ENCODE data around the gene CIDEA.

CIDEA gene

DNA sequence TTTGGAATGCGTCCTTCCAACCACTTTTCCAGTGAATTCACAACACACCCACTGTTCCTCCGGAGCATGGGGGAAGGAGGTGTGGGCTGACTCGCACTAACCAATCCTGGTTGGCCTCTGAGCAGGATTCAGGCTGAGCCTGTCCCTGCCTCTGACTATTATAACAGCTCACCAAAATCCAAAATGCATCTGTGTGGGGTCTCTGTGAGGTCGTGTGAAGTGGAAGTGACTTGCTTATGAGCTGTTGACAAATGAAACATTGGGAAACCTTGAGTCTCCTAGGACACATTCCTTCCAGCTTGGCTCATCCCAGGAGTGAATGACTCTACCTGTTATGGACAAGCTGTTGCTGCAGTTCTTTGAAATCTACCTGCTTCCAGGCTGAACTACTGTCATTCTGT is 1.5 kb downstream of the CIDEA start:
- no peak overlapping the region for H3K27ac ChIP-seq (ENCODE audit: low read length)
- H3K4me3 ChIP-seq (ENCODE audit: low read length) = no peak overlapping the region
- no peaks in the 10 kb centered on the region for H3K79me2 ChIP-seq (ENCODE audit: low read length)
- no peak overlapping the region for H3K9ac ChIP-seq (ENCODE audit: low read length)
- no peaks in the 10 kb centered on the region for H4K20me1 ChIP-seq (ENCODE audit: insufficient read depth, low read length)
- no peak overlapping the region for H3K4me2 ChIP-seq (ENCODE audit: low read length)
- no peak overlapping the region for H2AFZ ChIP-seq (ENCODE audit: low read depth, low read length)
- no peaks in the 10 kb centered on the region for H3K36me3 ChIP-seq (replicated peaks; ENCODE audit: low read depth, low read length)
- 0 out of 2 replicates have a peak, but pooled peaks cover under 1% of the 10 kb centered on the region for H3K27me3 ChIP-seq (ENCODE audit: low read depth, low read length)
- no peaks in the 10 kb centered on the region for H3K4me1 ChIP-seq (ENCODE audit: low read length)
- TF ChIP-seq, protein P1, sequence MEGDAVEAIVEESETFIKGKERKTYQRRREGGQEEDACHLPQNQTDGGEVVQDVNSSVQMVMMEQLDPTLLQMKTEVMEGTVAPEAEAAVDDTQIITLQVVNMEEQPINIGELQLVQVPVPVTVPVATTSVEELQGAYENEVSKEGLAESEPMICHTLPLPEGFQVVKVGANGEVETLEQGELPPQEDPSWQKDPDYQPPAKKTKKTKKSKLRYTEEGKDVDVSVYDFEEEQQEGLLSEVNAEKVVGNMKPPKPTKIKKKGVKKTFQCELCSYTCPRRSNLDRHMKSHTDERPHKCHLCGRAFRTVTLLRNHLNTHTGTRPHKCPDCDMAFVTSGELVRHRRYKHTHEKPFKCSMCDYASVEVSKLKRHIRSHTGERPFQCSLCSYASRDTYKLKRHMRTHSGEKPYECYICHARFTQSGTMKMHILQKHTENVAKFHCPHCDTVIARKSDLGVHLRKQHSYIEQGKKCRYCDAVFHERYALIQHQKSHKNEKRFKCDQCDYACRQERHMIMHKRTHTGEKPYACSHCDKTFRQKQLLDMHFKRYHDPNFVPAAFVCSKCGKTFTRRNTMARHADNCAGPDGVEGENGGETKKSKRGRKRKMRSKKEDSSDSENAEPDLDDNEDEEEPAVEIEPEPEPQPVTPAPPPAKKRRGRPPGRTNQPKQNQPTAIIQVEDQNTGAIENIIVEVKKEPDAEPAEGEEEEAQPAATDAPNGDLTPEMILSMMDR (IDR thresholded peaks at IDR 0.05; ENCODE audit: low read depth, low read length) = no peak
- TF ChIP-seq EZH2phosphoT487 (IDR thresholded peaks at IDR 0.05; ENCODE audit: low read depth) = no peak
- no peaks in the 10 kb centered on the region for H3K9me3 ChIP-seq (ENCODE audit: insufficient read depth, low read length)

DNA sequence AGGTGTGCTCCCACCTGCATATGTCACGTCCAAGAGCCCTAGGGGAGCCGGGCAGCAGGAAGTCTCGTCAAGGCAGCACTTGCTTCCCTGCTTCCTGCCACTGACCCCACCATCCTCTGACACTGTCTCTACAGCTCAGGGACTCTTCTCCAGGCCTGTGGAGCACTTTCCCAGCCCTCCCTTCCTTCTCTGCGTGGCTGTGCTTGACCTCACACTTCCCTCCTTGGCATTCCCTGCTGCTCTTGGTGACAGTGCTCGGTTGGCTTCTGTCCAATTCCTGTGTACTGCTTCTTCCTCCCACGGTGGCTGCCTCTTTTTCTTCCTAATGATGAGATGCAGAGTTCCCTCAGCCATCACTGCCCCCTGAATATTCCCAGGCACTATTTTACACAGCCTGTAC is 2.8 kb downstream of the CIDEA start:
- TF ChIP-seq EZH2phosphoT487 (IDR thresholded peaks at IDR 0.05; ENCODE audit: low read depth) = no peak
- TF ChIP-seq, protein P1 (IDR thresholded peaks at IDR 0.05; ENCODE audit: low read depth, low read length) = no peak
- H3K79me2 ChIP-seq (ENCODE audit: low read length) = no peaks in the 10 kb centered on the region
- H3K9ac ChIP-seq (ENCODE audit: low read length) = no peak overlapping the region
- no peaks in the 10 kb centered on the region for H3K9me3 ChIP-seq (ENCODE audit: insufficient read depth, low read length)
- 0 out of 2 replicates have a peak, but pooled peaks cover 4% of the 10 kb centered on the region for H3K27me3 ChIP-seq (ENCODE audit: low read depth, low read length)
- H3K27ac ChIP-seq (ENCODE audit: low read length) = no peak overlapping the region
- no peak overlapping the region for H3K4me3 ChIP-seq (ENCODE audit: low read length)
- H3K4me2 ChIP-seq (ENCODE audit: low read length) = no peak overlapping the region
- no peaks in the 10 kb centered on the region for H3K36me3 ChIP-seq (replicated peaks; ENCODE audit: low read depth, low read length)
- H2AFZ ChIP-seq (ENCODE audit: low read depth, low read length) = peak overlapping the region; percentile 16; the same call in 1 of the 2 replicates
- no peaks in the 10 kb centered on the region for H3K4me1 ChIP-seq (ENCODE audit: low read length)
- H4K20me1 ChIP-seq (ENCODE audit: insufficient read depth, low read length) = no peaks in the 10 kb centered on the region

DNA sequence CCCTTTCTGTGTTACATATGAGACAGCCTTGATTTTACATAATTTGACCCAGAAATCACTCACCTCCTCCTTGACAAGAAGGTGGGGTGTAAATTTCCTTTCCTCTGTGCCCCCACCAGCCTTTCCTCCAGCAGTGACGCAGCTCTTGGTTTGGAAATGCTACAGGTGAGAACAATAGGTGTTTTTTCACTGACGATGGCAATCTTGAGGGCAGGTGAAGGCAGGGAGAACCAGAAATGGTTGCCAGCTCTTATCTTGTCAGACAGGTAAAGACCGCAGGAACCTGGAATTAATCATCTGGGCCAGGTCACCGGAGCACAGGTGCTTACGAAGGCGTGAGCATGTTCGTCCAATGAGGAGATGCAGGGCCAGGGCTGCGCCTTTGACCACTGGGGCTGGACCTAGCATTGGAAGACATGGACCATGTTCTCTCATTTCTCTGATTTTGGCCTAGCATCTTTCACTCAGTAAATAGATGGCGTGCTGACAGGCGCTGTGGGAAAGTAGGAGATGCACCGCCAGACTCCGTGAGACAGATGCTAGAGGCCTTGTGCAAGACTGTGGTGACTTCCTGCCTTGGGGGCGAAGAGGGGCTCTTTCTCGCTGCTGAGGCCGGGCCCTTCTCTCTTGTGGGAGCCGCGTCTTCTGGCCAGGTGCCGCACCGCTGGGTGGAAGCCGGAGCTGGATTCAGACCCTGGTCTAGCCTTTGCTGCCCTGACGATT is 4.0 kb downstream of the CIDEA start:
- no peaks in the 10 kb centered on the region for H3K36me3 ChIP-seq (replicated peaks; ENCODE audit: low read depth, low read length)
- no peak overlapping the region for H3K27ac ChIP-seq (ENCODE audit: low read length)
- H4K20me1 ChIP-seq (ENCODE audit: insufficient read depth, low read length) = no peaks in the 10 kb centered on the region
- H3K4me3 ChIP-seq (ENCODE audit: low read length) = no peak overlapping the region
- no peaks in the 10 kb centered on the region for H3K4me1 ChIP-seq (ENCODE audit: low read length)
- H3K9ac ChIP-seq (ENCODE audit: low read length) = no peak overlapping the region
- no peaks in the 10 kb centered on the region for H3K9me3 ChIP-seq (ENCODE audit: insufficient read depth, low read length)
- H3K27me3 ChIP-seq (ENCODE audit: low read depth, low read length) = 0 out of 2 replicates have a peak, but pooled peaks cover 4% of the 10 kb centered on the region
- no peaks in the 10 kb centered on the region for H3K79me2 ChIP-seq (ENCODE audit: low read length)
- H2AFZ ChIP-seq (ENCODE audit: low read depth, low read length) = no peak overlapping the region
- H3K4me2 ChIP-seq (ENCODE audit: low read length) = no peak overlapping the region
- no peak for TF ChIP-seq EZH2phosphoT487 (IDR thresholded peaks at IDR 0.05; ENCODE audit: low read depth)
- TF ChIP-seq, protein P1 (IDR thresholded peaks at IDR 0.05; ENCODE audit: low read depth, low read length) = no peak

DNA sequence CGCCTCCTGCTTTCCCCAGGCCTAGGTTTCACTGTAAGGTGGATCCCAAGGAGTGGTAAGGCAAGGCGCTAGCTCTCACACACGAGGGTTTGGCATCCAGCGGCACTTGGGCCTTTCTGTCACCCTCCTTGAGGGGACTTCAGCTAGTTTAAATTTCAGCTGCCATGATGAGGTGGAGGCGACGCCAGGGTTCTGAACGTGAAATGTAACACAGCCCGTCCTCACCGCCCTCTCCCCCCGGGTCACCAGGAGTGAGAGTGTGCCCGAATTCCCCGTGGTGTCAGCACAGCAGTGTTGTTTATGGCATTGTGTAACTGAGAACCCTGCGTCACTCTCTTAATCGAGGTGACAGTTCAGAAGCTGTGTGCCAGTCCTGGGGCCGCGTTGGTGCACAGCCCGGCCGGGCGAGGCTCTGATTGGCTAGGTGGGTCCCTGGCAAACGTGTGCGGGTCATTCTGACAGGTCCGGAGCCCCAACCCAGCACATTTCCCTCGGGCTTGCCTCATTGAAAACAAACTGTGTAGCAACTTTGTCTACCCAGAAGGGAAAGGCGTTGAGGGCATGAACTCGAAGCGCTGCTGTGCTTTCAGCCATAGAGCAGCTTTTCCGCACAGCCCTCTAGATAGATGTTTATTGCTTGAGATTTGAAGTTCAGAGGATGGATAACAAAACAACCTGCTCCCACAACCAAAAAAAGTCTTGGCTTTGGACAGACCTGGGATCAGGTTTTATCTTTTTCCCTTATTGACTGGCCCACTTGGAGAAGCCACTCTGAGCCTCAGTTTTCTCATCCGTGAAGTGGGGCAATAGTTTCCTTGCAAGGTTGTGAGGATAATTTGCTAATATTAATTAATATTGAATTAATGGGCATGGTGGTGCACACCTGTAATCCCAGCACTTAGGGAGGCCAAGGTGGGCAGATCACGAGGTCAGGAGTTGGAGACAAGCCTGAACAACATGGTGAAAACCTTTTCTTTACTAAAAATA is 4.9 kb downstream of the CIDEA start:
- no peaks in the 10 kb centered on the region for H3K36me3 ChIP-seq (replicated peaks; ENCODE audit: low read depth, low read length)
- no peak overlapping the region for H3K4me3 ChIP-seq (ENCODE audit: low read length)
- no peak overlapping the region for H2AFZ ChIP-seq (ENCODE audit: low read depth, low read length)
- no peaks in the 10 kb centered on the region for H3K79me2 ChIP-seq (ENCODE audit: low read length)
- H3K4me1 ChIP-seq (ENCODE audit: low read length) = no peaks in the 10 kb centered on the region
- H3K9ac ChIP-seq (ENCODE audit: low read length) = no peak overlapping the region
- no peaks in the 10 kb centered on the region for H3K9me3 ChIP-seq (ENCODE audit: insufficient read depth, low read length)
- TF ChIP-seq, protein P1 (IDR thresholded peaks at IDR 0.05; ENCODE audit: low read depth, low read length) = no peak
- TF ChIP-seq EZH2phosphoT487 (IDR thresholded peaks at IDR 0.05; ENCODE audit: low read depth) = no peak
- no peak overlapping the region for H3K27ac ChIP-seq (ENCODE audit: low read length)
- H4K20me1 ChIP-seq (ENCODE audit: insufficient read depth, low read length) = no peaks in the 10 kb centered on the region
- H3K27me3 ChIP-seq (ENCODE audit: low read depth, low read length) = 0 out of 2 replicates have a peak, but pooled peaks cover 7% of the 10 kb centered on the region
- H3K4me2 ChIP-seq (ENCODE audit: low read length) = no peak overlapping the region

All from OCI-LY3 (cell line).